GM18867 (cell line): Measurements from ENCODE around the gene PRPF19.

ENCODE experiments used
- ATAC-seq: cut with Tn5 transposase; IDR thresholded peaks from one replicate; pipeline ENCODE4 v1.9.1; 2021; ENCODE audit warnings: mild to moderate bottlenecking, moderate library complexity; ENCODE audit not compliant: unreplicated experiment

Gene PRPF19

DNA sequence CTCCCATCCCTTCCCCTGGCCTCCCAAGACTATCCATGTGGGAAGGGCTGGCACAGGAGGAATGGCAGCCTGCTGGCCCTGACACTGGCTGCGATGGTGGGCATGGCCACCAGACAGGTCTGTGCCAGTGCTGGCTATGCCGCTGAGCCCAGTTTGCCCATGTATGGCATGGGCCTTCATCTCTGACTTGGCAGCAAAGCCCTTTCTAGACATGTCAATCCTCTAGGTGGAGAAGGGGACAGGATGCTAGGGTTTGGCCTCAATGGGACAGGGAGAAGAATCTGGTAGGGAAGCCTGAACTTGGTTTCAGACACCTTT, 30.3 kb downstream of the PRPF19 start:
- no peak for ATAC-seq

DNA sequence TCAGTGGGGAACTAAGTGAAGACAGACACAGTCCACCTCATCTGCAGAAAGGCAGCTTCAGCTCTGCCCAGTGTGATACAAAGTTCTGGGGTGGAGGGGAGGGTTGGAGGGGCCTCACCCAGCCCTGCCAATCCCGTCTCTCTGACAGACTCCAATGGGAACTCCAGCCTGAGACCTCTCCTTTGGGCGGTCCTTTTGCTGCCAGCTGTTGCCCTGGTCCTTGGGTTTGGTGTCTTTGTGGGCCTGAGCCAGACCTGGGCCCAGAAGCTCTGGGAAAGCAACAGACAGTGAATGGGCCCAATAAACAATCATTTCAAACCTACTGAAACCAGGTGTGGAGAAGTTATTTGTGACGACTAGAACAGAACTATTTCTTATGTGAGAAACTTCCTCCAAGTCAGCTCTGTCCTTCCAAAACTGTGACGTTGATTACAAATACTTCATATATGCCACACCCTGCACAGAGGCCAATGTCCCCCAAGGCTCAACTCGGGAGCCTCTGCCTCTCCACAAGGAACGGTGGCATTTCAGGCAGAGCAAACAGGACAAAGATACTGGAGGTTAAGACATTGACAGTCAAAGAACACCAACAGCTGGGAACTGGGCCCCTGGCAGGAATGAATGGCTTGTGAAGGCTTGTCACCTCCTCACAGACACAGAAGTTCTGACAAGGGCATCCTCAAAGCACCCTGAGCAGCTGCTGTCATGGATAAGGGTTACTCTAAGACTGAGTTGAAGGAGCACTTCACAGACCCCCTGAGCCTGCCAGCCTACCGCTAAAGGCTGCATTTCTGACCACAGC, 30.8 kb downstream of the PRPF19 start:
- no peak for ATAC-seq

DNA sequence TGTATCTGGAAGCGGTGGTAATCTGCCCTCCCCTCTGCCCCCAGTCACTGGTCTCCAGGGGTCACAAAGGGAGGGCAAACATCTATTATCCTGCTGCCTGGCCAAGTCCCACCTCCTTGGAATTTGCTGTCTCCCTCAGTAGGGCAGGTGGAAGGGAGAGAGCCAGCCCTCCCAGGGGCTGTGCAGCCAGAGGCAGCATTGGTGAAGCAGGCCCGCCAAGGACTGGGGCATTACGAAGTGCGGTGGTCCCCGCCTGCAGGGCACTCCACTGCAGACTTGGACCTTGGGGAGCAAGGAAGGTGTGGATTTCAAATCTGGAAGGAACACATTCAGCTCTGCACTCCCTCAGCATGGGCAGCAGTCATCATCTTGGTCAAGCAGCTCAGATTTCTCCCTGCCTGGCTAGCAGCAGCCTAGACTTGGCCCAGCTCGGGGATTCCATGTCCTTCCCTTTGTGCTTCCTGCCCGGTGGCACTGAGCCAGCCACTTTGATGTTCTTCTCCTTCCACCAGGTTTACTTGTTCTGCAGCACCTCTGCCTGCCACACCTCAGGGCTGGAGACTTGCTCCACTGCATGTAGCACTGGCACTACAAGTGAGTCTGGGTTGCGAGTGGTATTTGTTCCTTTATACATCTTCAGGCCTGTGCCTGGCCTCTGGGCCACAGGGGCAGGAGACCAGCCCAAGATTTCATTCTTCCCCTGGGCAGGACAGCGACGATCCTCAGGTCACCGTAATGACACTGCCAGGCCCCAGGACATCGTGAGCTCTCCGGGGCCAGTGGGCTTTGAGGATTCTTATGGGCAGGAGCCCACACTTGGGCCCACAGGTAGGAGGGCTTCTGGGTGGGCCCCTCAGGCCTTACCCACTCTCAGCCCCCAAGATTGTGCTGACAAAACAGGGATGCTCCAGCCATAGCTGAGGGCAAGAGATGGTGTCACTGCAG, 31.7 kb downstream of the PRPF19 start:
- ATAC-seq, result no peak

DNA sequence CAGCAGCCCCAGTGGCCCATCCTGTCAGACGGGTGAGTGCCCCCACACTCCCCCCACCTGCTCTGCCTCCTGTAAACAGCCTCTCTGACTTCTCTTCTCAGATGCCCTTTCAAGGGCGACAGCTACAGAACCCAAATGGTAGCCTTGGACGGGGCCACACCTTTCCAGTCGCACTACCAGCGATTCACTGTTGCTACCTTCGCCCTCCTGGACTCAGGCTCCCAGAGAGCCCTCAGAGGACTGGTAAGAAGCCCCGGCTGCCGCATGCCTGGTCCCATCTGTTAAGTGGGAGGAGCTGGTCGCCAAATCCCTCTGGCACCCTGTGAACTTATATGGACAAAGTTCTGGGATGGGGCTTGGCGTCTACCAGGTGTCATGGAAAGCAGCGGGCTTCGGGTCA, 32.9 kb downstream of the PRPF19 start:
- no peak for ATAC-seq

DNA sequence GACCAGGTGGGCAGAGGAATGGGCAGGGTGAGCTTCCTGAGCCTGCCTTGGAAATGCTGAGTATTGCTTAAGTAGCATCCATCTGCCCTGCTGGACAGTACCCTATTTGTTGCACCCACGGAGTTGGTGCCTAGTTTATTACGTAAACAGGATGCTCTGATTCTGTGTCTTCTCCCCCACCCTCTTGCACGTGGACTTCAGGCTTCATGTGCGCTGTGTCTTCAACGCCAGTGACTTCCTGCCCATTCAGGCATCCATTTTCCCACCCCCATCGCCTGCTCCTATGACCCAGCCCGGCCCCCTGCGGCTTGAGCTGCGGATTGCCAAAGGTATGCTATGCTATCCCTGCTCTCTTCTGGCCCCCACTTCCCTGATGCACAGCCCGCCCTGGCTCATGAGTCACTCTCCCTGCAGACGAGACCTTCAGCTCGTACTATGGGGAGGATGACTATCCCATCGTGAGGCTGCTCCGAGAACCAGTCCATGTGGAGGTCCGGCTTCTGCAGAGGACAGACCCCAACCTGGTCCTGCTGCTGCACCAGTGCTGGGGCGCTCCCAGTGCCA, 33.3 kb downstream of the PRPF19 start:
- no peak for ATAC-seq

DNA sequence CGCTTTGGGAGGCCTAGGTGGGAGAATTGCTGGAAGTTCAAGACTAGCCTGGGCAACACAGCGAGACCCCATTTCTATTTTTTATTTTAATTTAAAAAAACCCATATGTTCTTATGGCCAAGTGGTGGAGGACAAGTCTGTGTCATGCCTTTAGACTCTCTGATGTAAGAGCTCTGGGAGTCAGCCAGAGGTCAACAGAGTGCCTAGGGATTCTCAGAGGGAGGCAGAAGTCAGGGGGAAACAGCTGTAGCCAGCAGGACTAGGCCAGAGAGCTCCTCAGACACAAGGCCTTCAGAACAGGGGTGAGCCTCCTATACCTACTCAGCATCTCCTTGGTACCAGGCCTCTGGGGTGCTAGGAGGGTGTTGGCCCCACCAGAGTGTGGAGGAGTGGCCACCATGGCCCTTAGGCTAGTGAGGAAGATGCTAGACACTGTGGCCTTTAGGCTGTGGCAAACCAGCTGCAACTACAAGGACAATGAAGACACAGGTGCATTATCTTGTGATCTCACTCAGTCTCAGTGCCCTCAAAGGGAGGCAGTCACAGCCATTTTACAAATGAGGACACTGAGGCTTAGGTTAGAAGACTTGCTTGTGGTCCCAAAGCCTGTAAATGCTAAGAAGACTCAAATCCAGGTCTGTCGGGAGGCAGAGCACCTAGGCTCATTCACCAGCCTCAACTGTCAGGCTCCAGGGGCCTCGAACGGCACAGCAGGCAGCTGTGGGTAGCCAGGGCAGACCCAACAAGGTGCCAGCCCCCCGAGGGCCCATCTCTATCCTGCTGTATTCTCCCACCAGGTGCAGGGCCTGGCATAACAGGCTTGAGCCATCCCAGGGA, 34.0 kb downstream of the PRPF19 start:
- no peak for ATAC-seq

DNA sequence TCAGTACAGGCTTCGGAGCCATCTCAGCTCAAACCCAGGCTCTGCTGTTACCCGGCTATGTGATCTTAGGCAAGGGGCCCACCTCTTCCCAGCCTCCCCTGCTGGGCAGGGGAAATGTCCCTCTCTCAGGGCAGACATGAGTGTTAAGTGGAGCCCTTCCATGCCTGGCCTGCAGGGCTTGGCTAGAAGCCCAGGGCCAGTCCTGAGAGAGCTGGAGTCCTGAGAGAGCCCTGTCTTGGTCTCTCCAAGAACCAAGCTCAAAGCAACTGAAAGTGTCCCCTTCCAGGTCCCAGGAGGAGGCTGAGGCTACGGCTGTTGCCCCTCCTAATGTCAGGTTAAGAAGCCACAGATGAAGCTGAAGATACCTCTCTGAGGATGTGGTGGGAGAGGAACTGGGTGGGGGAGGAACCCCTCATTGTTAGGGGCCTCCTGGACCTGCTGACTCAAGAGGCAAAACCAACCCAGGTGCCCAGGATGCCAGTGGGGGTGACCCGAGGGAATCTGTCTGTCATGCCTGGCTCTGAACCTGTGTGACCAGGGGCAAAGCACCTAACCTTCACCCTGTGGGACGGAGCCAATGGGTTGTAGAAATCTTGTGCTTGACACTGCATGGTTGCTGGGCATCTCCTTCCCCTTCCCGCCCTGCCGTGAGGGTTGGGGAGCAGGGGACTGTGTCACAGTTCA, 34.9 kb downstream of the PRPF19 start:
- ATAC-seq, result no peak

DNA sequence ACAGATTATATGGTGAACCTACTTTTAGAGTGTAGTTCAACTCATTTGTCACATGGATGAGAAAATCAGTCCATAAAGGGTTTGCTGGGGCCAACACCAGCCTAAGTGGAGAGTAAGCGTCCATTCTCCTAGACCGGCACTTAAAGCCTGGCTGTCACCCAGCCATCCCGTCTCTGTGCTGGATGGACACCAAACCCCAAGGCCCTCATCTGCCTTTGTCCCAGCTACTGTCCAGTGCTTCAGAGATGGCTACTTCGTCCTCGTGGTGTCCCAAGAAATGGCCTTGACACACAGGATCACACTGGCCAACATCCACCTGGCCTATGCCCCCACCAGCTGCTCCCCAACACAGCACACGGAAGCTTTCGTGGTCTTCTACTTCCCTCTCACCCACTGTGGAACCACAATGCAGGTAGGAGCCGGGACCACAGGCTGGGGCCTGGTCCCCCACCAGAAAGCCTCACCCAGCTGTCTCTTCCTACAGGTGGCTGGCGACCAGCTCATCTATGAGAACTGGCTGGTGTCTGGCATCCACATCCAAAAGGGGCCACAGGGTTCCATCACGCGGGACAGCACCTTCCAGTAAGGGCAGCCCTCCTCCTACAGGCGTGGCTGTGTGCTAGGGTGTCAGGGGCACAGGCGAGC, 35.5 kb downstream of the PRPF19 start:
- no peak for ATAC-seq

DNA sequence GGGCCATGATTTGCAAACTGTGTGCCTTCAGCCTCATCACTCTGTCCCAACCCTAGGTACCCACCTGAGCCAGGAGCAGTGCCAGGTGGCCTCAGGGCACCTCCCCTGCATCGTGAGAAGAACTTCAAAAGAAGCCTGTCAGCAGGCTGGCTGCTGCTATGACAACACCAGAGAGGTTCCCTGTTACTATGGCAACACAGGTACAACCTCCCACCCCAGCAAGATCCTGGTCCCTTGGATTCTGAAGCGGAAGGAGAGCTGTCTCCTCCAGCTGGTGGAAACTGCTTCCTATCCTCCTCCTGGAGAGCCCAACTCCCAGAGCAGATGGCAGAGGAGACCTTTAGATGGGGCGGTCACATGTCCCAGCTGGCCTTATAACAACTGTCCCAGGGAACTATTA, 36.1 kb downstream of the PRPF19 start:
- ATAC-seq, result no peak

DNA sequence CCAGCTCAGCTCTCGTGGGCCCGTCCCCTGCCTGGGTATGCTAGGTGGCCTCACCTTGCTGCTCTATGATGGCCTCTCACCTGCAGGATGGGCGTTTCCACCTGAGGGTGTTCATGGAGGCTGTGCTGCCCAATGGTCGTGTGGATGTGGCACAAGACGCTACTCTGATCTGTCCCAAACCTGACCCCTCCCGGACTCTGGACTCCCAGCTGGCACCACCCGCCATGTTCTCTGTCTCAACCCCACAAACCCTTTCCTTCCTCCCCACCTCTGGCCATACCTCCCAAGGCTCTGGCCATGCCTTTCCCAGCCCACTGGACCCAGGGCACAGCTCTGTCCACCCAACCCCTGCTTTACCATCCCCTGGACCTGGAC, 36.9 kb downstream of the PRPF19 start:
- no peak for ATAC-seq

DNA sequence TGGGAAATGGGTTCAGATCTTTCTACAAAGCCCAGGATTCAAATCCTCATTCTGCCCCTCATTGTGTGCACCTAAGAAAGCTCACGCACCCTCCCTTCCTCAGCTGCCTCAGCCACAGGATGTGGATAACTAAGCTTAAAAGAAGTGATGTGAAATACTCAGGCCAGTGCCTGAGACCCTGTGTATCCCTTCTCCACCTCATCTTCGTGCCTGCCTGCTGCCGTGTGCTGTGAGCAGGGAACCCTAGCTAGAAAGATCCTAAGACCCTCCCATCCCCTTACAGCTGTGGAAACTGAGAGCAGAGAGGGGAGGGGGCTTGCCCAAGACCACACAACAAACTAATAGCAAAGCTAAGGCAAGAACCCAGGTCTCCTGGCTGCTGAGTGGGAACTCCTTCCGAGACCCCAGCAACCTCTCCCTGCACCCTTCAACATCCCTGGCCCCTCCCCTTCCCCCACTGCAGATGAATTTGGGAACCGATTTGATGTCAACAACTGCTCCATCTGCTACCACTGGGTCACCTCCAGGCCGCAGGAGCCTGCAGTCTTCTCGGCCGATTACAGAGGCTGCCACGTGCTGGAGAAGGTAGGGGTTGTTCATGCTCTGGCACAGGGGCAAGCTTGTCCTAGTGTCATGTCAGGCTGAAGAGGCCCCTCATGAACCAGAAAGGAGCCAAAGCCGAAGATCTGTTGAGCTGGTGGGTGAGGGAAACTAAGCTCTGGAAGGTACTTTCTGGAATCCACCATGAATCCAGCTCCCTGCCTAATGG, 37.5 kb downstream of the PRPF19 start:
- ATAC-seq, result no peak

DNA sequence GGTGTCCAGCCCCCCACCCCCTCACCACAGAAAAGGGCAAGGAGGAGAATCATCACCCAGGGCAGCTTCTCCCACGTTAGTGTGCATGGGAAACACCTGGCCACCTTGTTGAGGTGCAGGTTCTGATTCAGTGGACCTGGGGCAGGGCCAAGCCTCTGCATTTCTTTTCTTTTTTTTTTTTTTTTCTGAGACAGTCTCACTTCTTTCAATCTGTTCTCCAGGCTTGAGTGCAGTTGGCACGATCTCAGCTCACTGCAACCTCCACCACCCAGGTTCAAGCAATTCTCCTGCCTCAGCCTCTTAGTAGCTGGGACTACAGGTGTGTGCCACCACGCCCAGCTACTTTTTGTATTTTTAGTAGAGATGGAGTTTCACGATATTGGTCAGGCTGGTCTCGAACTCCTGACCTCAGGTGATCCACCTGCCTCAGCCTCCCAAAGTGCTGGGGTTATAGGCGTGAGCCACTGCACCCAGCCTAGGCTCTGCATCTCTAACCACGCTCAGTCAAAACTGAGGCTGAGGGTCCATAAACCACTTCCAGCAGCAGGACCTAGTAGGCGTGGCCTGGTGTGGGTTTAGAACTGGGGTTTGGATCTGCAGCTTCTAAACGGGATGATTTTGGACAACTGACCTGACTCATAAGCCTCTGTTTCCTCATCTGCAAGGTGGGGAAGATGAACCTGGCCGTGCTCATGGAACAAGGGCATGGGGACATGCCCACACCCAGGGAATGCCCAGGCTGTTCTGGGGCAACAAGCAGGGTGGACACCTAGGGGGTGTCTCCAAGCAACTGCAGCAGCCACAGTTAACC, 38.3 kb downstream of the PRPF19 start:
- ATAC-seq, result no peak

DNA sequence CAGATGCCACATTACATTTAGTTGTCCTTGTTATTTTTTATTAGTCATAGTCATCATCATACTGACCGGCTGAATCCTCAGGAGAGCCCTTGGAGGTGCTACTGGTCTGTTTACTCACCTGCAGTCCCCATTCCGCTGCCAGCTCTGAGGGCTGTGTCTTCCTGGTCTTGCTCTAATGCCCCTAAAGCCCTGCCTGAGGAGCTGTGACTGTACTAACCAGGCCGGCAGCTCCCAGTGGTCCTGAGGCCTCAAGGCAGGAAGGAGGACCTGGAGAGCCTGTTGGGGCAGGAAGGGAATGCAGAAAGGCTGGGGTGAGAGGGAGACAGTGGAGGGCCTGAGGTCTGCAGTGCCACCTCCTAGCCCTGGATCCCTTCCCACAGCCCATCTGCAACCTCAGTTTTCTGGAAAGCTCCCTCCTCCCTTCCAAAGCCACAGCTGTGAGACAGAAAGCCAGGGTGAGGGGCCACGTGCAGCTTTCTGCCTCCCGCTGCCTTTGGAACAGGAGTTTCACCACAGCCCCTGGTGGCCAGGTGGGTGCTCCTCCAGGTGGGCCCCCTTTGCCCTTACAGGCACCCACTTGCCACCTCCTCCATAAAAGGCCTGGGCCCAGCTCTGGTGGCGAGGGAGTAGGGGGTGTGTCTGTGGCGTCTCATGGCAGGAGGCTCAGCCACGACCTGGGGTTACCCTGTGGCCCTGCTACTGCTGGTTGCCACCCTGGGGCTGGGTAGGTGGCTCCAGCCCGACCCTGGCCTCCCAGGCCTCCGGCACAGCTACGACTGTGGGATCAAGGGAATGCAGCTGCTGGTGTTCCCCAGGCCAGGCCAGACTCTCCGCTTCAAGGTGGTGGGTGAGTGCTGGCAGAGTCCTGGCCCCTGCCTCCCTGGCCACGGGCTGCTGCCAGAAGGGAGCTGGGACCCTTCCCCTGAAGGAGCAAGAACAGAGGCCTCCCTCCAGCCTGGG, 39.2 kb downstream of the PRPF19 start, which contains the start of gene ZP1:
Gene ZP1 (plus strand): TSS at position 632 of the 960 bp plus-strand sequence. CDS start 20 bp downstream, at position 652.
- no peak for ATAC-seq

DNA sequence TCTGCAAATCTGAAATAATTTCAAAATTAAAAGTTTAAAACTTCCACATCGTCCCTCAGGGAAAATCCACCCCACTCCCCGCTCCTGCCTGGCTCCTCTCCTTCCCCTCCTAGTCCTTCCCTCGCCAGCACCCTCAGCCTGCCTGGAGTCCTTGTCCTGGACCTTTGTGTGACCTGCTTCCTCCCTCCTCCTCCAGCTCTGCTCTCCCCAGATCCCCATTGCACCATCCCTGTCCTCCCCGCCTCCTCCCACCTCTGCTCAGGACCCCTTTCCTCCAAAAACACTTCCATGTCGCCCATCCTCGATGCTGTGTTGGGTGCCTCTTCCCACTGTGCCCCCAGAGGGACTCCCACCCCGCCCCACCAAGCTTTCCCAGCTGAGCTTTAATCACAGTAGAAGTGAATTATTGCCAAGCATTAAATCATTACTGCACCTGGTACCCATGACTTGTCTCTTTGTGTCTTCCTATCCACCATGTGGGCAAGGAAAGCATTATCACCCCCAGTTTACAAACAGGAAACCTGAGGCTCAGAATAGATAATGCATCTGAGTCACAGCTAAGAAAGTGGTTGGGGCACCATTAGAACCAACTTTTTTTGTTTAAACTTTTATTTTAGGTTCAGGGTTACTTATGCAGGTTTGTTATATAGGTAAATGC, 41.4 kb downstream of the PRPF19 start:
- ATAC-seq, result no peak

DNA sequence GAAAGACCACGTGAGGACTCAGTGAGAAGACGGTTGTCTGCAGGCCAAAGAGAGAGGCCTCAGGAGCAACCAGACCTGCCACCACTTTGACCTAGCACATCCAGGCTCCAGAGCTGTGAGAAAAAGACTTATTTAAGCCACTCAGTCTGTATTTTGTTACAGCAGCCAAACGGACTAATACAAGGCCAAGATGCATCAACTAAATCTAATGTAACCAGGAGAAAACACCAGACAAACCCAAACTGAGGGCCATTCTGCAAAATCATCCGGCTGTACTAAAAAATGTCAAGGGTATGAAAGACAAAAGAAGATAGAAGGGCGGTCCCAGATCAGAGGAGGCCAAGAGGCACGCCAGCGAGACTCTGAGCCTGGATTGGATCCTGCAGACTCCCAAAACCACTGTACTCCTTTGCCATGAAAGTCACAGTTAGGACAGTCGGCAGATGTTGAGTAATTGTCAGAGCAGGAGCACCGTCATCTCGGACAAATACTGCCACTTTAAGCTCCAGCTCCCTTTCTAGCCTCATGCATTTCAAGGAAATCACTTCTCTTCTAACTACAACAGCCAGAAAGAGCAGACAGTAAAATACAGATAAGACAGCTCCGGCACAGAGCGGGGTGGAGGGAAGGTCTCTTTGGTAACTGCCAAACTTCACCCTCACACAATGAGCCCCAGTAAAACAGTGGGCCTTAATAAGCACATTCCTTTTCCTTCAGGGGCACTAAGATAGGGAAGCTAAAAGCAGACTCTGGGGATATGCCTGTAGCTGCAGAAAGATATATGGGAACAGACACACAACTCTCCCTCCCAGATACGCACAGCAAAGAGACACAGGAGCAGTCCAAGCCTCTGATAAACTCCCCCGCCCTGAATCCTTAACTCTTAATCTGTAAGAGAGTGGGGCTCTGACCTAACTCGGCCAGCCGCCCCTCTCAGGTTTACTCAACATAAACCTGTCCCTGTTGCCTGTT, 42.5 kb downstream of the PRPF19 start:
- no peak for ATAC-seq
